Measurements from ENCODE around the gene MED17. TPM values are rescaled to one million over a fixed set of nuclear protein-coding genes. Genes with fewer than 3 reads are reported as not detected.

MED17 gene
- total RNA-seq, 1 experiment from 2014 or later = 29.6 TPM

DNA sequence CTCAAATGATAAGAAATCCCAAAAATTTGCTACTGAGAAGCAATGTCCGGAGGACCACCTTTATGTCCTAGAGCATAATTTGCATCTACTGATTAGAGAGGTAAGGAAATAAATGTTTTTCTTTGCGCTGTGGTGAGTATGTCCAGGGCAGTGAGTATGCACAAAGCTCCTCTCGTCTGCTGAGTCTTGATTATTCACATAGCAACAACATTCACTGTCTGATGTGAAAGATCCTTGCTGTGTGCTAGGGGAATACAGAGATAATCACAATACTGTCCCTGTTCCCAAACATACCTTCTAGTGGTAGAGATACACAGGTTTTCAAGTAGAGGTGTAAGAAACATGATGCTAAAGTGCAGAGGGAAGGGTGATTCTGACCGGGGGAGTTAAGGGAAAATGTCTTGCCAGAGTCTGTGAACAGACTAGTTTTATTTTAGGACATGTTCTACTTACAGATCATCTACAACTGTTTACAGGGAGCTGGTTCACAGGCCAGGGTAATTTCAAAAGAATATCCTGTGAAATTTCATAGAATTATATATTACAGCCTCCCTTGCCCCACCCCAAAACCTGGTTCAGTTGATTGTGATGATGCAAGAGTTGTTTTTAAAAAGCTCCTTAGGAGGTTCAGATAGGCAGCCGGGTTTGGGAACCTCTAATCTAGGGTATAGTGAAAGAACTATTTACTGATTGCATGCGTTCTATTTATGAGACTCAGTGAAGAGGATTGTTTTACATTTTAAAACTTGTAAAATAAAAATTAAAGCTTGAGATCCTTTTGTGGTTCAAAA is 12.6 kb downstream of the MED17 start (continued):
- TF ChIP-seq, protein P1, sequence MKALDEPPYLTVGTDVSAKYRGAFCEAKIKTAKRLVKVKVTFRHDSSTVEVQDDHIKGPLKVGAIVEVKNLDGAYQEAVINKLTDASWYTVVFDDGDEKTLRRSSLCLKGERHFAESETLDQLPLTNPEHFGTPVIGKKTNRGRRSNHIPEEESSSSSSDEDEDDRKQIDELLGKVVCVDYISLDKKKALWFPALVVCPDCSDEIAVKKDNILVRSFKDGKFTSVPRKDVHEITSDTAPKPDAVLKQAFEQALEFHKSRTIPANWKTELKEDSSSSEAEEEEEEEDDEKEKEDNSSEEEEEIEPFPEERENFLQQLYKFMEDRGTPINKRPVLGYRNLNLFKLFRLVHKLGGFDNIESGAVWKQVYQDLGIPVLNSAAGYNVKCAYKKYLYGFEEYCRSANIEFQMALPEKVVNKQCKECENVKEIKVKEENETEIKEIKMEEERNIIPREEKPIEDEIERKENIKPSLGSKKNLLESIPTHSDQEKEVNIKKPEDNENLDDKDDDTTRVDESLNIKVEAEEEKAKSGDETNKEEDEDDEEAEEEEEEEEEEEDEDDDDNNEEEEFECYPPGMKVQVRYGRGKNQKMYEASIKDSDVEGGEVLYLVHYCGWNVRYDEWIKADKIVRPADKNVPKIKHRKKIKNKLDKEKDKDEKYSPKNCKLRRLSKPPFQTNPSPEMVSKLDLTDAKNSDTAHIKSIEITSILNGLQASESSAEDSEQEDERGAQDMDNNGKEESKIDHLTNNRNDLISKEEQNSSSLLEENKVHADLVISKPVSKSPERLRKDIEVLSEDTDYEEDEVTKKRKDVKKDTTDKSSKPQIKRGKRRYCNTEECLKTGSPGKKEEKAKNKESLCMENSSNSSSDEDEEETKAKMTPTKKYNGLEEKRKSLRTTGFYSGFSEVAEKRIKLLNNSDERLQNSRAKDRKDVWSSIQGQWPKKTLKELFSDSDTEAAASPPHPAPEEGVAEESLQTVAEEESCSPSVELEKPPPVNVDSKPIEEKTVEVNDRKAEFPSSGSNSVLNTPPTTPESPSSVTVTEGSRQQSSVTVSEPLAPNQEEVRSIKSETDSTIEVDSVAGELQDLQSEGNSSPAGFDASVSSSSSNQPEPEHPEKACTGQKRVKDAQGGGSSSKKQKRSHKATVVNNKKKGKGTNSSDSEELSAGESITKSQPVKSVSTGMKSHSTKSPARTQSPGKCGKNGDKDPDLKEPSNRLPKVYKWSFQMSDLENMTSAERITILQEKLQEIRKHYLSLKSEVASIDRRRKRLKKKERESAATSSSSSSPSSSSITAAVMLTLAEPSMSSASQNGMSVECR (CRISPR knock-in tag; IDR thresholded peaks at IDR 0.05; ENCODE audit: borderline replicate concordance) = no peak
- TF ChIP-seq GTF2I (CRISPR knock-in tag; conservative IDR thresholded peaks at IDR 0.05) = no peak

DNA sequence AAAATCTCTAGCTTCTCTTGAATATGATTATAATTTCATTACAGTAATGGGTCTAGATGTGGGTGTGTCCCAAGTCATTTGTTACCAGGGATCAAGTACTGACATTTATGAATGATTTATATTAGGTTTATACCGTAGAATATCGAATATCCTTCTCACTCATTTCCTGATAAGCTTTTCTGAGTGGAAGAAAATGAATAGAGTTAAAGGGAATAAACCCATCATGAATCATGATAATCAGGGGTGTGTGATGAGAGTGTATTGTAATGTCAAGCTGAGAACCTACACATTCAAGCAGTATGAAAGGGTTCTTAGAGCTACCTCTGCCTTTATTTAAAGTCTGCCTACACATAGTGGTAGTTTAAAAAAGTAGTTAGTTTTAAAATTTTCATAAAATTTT is 17.3 kb downstream of the MED17 start:
- Mint-ChIP-seq H3K36me3 (peaks cover 62% of the 10 kb centered on the region), H3K4me1 (no peaks in the 10 kb centered on the region), H3K9me3 (no peaks in the 10 kb centered on the region), H3K27me3 (ENCODE audit: low read depth) (no peaks in the 10 kb centered on the region), H3K27ac (no peak overlapping the region), H3K4me3 (no peak overlapping the region)
- ChIA-PET CTCF (no interaction called here), POLR2A (no interaction called here)
- DNase-seq (ENCODE audit: low spot score) (no peak), ATAC-seq (no peak)
- TF ChIP-seq, protein P2, sequence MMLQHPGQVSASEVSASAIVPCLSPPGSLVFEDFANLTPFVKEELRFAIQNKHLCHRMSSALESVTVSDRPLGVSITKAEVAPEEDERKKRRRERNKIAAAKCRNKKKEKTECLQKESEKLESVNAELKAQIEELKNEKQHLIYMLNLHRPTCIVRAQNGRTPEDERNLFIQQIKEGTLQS (CRISPR knock-in tag; conservative IDR thresholded peaks at IDR 0.05) = no peak
- TF ChIP-seq GRHL2 (CRISPR knock-in tag; IDR thresholded peaks at IDR 0.05; ENCODE audit: insufficient replicate concordance, severe bottlenecking) = no peak

DNA sequence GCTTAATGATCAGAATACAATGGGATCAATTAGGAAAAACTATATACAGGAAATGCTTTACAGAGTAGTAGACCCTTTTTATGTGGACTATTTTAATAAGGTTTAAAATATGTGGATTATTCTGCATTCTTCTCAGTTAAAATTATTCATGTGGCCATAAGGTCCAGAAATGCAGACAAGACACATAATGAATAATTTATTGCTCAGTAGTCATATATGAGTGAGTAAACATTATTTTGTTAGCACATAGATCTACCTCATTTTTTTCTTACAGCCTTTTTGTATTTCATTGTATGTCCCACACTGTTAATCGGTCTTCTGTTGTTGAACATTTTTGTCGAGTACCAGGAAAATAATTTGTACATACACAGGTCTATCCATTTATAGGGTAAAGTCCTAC is 20.8 kb downstream of the MED17 start:
- no peaks in the 10 kb centered on the region for H3K4me1 Mint-ChIP-seq
- no peak for ATAC-seq
- no peaks in the 10 kb centered on the region for H3K27me3 Mint-ChIP-seq (ENCODE audit: low read depth)
- TF ChIP-seq, protein P3, sequence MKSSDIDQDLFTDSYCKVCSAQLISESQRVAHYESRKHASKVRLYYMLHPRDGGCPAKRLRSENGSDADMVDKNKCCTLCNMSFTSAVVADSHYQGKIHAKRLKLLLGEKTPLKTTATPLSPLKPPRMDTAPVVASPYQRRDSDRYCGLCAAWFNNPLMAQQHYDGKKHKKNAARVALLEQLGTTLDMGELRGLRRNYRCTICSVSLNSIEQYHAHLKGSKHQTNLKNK (CRISPR knock-in tag; IDR thresholded peaks at IDR 0.05) = no peak
- no peak for TF ChIP-seq HMGA2 (CRISPR knock-in tag; IDR thresholded peaks at IDR 0.05)
- TF ChIP-seq CREM (CRISPR knock-in tag; IDR thresholded peaks at IDR 0.05) = no peak
- no peaks in the 10 kb centered on the region for H3K9me3 Mint-ChIP-seq
- H3K27ac Mint-ChIP-seq = no peak overlapping the region
- DNase-seq (ENCODE audit: low spot score) = no peak
- CTCF ChIA-PET = no interaction called here
- peaks cover 62% of the 10 kb centered on the region for H3K36me3 Mint-ChIP-seq
- no peak overlapping the region for H3K4me3 Mint-ChIP-seq
- POLR2A ChIA-PET = no interaction called here

DNA sequence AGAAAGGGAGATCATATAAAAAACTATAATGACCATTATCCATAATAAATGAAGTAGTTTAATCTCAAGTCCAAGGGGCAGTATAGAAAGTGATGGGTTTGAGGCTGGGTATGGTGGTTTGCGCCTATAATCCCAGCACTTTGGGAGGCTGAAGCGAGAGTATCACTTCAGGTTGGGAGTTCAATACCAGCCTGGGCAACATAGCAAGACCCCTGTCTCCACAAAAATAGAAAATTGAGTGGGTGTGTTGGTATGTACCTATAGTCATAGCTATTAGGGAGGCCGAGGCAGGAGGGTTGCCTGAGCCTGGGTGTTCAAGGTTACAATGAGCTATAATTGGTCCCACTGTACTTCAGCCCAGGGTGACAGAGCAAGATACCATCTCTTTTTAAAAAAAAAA is 23.9 kb downstream of the MED17 start:
- H3K9me3 Mint-ChIP-seq = no peaks in the 10 kb centered on the region
- no peak for TF ChIP-seq NR1H2 (CRISPR knock-in tag; IDR thresholded peaks at IDR 0.05)
- peak; percentile 57; the same call in 1 of the 2 replicates for TF ChIP-seq ZNF121 (CRISPR knock-in tag; IDR thresholded peaks at IDR 0.05)
- ATAC-seq (no peak), DNase-seq (ENCODE audit: low spot score) (no peak)
- H3K27ac Mint-ChIP-seq = no peak overlapping the region
- no peaks in the 10 kb centered on the region for H3K4me1 Mint-ChIP-seq
- peaks cover 76% of the 10 kb centered on the region for H3K36me3 Mint-ChIP-seq
- POLR2A ChIA-PET = interaction anchor here (0.7 kb wide), 1 partner anchor 146 kb away, joined by 3 read pairs; no protein-coding TSS in a partner anchor
- H3K27me3 Mint-ChIP-seq (ENCODE audit: low read depth) = no peaks in the 10 kb centered on the region
- CTCF ChIA-PET = no interaction called here
- no peak overlapping the region for H3K4me3 Mint-ChIP-seq

DNA sequence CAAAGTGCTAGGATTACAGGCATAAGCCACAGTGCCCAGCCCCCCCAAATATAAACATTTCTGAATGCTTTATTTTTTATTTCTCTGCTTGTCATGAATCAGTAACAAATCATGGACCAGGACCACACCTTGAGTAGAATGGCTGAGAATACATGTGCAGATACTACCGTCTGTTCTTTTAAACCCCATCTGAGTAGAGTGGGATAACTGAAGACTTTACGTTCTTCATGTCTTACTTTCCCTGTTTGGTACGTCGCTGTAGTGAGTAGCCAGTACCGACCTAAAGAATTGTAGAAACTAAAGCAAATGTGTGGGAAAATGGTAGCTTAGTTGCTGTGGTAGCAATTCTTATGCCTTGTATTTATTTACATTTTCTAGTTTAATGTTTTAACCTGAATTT is 29.9 kb downstream of the MED17 start:
- no peak for ATAC-seq
- ChIA-PET POLR2A (no interaction called here), CTCF (no interaction called here)
- Mint-ChIP-seq H3K27me3 (ENCODE audit: low read depth) (no peaks in the 10 kb centered on the region), H3K27ac (no peak overlapping the region), H3K4me3 (no peak overlapping the region), H3K4me1 (peaks cover 14% of the 10 kb centered on the region), H3K9me3 (no peaks in the 10 kb centered on the region), H3K36me3 (peaks cover 46% of the 10 kb centered on the region)
- TF ChIP-seq TCF7 (CRISPR knock-in tag; IDR thresholded peaks at IDR 0.05; ENCODE audit: low read depth) = no peak
- no peak for DNase-seq (ENCODE audit: low spot score)

Measured in WTC11 (cell line).